GM19240 (cell line): ENCODE data around the gene BSCL2.
"Not testable (repeated sequence)": the region's sequence is repeated elsewhere in the genome, so short reads cannot be mapped to it uniquely, and the experiment has no call there.

Experiments
- DNase-seq: peaks from one replicate; pipeline ENCODE4 v3.0.0; 2011; ENCODE audit warnings: low spot score; ENCODE audit not compliant: insufficient read length

BSCL2 gene

DNA sequence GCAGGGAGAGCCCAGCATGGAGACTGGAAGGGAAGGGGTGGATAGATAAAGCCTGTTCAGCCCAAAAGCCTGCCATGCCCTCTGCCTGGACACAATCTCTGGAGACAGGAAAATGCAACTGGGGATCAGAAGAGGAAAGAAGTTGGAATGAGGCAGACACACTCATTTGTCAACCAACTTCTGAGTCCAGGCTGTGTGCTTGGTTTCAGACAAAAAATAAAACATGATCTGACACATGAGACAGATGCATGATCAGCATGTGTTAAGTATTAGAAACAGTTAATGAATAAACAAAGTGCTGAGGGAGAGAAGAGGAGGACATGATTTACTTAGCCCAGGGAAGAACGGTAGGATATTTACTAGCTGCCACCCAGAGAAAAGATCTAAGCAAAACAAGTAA is 18.7 kb downstream of the BSCL2 start:
- DNase-seq, result no peak

DNA sequence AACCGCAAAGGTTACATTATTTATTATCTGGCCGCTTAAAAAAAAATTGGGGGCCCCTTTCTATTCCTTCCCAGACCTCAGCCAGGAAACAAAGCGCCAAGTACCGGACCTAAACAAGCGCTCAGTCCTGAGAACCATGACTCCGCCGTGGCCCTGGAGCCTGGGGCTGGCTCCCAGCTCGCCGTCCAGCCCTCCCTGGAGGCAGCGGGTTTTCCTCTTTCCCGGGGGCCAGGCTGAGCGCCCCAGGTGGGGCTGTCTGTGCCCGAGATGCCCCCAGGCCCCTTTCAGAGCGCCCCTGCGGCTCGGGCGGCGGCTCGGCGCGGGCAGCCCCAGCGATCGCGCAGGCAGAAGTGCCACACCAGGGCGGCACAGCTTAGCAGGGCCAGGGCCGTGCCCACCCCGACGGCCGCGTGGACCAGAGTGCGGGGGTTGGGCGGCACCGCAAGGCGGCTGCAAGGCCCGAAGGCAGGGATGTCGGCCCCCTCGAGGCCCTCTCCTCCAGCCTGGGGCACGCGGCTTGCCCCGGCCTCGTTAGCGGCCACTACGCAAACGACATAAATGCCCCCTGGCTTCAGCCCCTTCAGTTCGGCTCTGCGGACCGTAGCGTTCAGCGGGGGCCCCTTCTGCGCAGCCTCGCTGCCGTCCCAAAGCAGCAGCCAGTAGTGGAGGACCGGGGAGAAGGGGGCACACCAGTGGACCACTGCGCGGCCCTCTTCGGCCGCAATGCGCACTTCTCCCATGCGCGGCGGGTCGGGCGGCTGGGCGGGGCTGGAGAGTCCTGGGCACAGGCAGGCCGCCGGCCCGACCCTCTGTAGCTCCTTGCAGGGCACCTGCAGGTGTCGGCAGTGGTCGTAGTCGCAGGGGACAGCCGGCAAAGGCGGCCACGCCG is 19.5 kb downstream of the BSCL2 start:
- DNase-seq, result no peak

DNA sequence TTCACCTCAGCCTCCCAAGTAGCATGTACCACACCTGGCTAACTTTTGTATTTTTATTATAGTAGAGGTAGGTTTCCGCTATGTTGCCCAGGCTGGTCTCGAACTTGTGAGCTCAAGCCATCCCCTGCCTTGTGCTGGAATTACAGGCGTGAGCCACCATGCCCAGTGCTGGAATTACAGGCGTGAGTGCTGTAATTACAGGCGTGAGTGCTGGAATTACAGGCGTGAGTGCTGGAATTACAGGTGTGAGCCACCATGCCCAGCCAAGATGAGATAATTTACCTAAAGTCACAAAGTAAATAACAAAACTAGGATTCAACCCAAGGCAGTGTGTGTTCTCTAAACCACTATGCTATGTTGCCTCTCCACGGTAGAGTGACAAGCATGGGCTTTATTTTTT is 24.7 kb downstream of the BSCL2 start:
- DNase-seq, result no peak

DNA sequence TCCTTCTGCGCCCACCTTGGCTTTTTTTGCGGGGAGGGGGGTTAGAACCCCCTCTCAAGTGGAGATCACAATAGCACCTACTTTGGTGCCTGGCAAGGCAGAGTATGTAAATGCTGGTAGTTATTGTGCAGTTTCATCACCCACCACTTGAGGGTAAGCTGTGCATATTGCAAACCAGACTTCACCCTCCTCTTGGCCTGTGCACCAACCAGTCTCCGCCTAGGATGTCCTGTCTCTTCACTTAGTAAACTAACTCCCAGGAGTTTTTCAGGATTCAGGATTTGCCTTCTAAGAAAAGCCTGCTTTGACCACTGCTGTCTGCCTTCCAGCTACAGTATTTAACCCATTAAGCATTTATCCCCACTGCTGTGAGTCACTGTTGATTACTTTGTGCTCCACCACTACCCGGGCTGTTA is 26.4 kb downstream of the BSCL2 start:
- no peak for DNase-seq

DNA sequence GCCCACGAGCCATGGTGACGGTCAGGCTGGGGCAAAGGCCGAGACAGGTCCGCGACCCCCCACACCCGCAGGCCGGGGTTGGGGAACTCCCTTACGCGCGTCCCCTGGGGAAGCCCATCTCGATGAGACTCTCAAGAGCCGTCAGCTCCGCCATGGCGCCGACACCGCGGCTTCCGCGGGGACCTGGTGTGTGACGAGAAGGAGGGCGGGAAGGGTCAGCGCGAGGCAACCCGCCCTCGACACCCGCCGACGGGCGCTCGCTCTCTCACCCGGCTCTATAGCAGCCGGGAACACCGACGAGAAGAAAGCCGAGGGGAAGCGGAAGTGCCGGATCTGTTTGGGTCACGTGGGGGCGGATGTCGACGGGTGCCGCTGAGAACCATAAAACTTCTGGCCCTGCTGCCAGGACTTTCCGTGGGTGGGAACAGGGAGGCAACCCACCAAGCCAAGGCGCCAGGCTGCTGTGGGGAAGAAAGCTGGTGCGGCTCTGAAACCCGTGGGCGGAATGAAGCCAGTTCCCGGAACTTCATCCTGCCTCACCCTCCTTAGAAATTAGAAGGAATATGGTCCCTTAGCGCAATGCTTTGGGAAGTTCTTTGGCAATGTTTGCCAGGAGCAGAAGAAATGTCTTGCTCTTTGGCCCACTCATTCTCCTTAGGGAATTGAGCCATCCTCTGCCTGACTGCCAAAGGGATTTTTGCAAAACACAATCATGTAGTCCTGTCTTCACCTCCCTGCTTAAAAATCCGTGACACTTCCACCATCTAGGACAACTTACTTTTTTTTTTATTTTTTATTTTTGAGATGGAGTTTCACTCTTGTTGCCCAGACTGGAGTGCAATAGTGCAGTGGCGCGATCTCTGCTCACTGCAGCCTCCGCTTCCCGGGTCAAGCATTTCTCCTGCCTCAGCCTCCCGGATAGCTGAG is 28.2 kb downstream of the BSCL2 start, which contains the start of gene UBXN1:
Gene UBXN1, minus strand, starts transcription at position 304 of the 927 bp plus-strand sequence. Its CDS starts 150 bp downstream, at position 154.
- DNase-seq, result peak; percentile 92

DNA sequence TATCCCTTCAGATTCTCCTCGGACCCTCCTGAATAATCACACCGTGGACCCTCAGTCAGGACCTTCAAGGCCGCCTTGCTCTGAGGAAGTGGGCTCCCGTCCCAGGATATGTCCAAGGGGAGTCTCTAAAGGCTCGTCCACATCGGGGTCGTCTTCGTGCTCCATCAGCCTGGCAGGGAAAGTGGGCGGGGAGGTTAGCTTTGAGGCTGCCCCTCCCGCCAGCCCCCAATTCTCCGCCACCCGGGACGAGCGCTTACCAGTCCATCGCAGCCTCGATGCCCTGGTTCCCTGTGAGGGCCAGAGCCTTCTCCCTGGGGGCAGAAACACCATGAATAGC is 28.8 kb downstream of the BSCL2 start:
- DNase-seq, result no peak

DNA sequence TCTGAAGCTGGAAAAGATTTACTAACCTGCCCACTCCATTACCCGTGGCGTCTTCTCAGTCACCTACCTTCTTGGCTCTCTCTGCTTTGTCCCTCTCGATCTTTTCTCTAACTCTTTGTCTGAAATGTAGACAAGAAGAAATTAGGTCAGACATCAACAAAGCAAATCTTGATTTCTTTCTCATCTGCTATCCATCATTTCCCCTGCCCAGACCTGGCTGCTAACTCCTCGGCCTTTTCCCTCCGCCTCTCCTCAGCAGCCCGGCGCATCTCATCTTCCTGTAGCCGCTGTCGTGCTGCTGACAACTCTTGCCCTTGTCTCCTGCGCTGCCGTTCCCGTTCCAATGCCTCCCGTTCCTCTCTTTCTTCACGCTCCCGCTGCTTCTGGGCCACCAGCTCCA is 29.5 kb downstream of the BSCL2 start:
- DNase-seq, result no peak

DNA sequence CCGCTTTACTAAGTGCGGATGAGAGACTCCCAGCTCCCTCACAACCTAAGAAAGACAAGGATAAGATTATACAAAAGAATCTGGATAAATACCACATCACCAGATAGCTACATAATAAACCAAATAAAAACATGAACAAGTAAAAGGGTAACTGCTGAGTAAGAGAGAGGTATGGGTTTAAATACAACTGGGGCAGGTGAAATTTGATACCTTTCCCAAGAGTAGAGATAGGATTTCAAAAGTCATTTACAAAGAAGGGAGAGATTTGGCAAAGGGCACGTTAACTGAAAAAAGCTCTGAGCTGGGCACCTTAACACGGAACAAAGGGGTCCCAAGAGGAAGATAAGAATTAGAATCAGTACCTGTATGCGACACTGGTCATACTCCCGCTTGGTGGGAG is 30.1 kb downstream of the BSCL2 start:
- no peak for DNase-seq

DNA sequence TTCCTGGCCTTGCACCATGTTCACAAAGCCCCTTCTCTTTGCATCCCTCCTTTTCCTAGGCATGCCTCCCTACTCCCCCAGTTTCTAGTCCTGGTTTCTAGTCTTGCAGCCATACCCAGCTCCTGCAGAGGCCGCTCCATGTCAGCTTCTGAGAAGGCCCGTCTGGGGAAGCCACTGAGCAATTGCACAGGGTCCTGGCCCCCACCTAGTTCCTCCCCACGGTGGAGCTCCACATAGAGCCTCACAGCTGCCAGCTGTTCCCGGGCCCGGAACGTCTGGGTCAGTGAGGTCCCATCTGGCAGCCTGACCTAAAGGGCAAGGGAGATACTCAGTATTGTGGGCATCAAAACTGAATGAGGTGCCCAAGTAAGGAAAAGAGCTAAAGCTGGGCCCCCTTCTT is 30.5 kb downstream of the BSCL2 start:
- no peak for DNase-seq

DNA sequence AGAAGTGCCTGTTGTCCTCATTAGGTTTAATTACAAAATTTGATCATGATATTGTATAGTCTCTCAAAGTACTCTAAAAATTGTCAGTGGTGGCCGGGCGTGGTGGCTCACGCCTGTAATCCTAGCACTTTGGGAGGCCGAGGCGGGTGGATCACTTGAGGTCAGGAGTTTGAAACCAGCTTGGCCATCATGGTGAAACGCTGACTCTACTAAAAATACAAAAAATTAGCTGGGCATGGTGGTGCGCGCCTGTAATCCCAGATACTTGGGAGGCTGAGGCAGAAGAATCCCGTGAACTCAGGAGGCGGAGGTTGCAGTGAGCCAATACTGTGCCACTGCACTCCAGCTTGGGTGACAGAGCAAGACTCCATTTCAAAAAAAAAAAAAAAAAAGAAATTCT is 31.8 kb downstream of the BSCL2 start:
- DNase-seq, result not testable (repeated sequence)

DNA sequence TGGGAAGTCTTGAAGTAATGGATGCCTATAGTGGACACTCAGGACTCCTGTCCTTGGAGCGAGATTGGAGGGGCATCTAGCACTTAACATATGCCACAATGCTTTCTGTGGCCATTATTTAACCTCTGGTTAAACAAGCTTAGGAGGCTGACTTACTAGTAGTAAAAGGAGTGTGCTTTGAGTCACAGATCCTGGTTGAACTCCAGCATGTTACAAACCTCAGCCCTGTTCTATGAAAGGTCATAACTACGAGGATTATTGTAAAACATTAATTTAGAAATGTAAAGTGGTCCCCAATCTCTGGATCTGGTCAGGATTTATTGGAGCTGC is 34.1 kb downstream of the BSCL2 start:
- no peak for DNase-seq

DNA sequence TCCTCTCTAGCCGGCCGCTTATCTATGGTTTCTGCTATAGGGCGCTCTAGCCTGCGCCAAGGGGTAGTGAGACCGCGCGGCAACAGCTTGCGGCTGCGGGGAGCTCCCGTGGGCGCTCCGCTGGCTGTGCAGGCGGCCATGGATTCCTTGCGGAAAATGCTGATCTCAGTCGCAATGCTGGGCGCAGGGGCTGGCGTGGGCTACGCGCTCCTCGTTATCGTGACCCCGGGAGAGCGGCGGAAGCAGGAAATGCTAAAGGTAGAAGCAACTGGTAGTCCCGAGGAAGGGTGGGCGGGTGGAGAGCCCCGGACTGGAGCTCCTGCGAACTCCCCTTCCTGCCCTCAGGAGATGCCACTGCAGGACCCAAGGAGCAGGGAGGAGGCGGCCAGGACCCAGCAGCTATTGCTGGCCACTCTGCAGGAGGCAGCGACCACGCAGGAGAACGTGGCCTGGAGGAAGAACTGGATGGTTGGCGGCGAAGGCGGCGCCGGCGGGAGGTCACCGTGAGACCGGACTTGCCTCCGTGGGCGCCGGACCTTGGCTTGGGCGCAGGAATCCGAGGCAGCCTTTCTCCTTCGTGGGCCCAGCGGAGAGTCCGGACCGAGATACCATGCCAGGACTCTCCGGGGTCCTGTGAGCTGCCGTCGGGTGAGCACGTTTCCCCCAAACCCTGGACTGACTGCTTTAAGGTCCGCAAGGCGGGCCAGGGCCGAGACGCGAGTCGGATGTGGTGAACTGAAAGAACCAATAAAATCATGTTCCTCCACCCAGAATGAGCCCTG is 35.4 kb downstream of the BSCL2 start, which contains the start of the genes LBHD1 and UQCC3:
Gene LBHD1, minus strand, starts transcription at position 660 of the 782 bp plus-strand sequence. CDS start 2,236 bp downstream, outside the sequence.
Gene UQCC3, plus strand, starts transcription at position 66 of the 782 bp plus-strand sequence. Its CDS starts 73 bp downstream, at position 139.
- no peak for DNase-seq

DNA sequence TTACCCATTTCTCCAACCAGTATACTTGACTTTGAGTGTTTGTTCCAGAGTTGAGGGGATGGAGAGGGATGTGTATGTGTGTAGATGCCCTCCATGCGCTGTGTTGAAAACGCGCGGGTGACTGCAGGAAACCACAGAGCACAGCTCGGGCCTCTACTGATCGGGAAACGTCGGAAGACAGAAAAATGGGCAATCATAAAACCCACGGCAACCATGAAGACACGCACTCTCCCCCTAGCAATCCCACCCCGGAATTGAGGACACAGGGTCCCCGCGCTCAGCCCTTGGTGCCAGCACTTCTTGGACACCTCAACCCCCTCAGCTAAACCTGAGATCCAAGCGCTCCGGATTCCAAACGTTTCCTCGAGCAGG is 36.0 kb downstream of the BSCL2 start:
- DNase-seq, result no peak

DNA sequence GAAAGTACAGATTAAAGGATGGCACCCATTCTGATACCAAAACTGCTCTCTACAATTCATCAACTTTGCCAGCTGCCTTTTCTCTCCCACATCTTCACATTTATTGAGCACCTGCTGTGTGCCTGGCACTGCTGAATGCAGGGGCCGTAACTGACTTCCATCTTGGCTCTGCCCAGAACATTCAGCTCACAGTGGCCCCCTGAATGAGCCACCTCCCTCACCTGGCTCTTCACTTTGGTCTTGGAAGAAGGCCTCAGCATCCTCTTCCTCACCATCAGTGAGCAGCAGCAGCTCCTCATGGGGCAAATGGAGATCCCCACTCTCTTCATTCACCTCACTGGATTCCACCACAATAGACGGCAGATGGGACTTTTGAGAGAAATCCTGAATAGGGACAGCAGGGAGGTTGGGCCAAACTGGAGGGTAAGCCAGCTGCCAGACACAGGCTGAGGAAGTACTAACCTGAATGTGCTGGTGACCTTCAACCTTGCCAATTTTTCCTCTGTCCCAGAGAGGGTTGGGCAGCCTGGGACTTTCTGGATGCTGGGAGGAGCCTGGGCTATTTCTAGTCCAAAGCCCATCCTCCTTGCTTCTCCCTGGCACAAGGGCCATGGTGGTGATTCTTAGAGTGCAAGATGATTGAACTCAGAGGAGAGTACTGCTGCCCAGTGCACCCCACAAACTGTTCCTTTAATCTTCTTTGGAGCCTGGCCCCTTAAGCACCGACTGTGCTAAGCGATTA is 37.6 kb downstream of the BSCL2 start:
- DNase-seq, result no peak

DNA sequence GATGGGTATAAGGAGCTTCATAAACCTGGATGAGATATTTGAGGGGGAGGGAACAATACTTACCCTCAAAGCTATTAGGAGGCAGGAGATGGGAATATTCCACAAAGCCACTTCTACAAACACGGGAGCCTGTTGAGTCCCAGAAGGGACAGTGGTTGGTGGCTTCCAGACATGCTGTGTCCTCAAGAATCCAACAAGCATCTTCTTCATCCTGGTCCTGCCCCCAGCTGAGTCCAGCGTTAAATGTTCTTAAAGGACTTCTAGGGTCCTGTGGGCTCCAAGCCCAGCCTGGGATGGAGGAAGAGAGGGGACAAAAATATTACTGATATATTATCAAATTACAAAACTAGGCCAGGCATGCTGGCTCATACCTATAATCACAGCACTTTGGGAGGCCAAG is 39.8 kb downstream of the BSCL2 start:
- no peak for DNase-seq

DNA sequence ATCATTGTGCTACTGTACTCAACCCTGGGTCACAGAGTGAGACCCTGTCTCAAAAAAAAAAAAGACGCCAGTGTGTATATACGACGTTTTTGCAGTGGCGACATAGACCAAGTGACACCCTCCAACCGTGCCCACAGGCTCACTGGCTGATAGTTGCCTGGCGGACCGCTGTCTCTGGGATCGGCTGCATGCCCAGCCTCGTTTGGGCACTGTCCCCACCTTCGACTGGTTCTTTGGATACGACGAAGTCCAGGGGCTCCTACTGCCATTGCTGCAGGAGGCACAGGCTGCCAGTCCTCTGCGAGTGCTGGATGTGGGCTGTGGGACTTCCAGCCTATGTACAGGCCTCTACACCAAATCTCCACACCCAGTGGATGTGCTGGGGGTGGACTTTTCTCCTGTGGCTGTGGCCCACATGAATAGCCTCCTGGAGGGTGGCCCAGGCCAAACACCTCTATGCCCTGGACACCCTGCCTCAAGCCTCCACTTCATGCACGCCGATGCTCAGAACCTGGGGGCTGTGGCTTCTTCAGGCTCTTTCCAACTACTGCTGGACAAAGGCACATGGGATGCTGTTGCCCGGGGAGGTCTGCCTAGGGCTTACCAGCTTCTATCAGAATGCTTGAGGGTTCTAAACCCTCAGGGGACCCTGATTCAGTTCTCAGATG is 40.8 kb downstream of the BSCL2 start:
- DNase-seq, result no peak

DNA sequence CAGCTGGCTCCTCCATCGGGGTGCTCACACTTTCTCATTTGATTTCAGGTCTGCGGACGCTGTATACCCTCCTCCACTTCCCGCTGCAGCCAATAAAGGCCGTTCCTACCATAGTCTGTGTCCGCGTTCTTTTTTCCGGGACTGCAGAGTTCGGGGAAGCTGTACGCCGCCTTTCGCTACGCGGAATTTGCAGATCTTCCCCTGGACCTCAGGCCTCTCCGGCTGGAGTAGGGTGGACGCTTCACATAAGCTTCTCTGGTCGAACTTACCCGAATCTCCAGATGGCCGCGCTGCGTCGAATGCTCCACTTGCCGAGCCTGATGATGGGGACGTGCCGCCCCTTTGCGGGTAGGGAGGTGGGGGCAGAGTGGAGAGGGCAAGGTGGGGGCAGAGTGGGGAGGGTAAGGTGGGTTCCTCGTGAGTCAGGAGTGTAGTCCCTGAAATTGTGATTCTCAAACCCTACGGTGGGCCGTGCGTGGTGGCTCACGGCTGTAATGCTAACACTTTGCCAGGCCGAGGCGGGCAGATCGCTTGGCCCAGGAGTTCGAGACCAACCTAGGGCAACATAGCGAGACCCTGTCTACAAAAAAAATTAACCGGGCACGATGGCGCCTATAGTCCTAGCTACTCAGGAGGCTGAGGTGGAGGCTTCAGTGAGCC is 41.5 kb downstream of the BSCL2 start:
- no peak for DNase-seq

DNA sequence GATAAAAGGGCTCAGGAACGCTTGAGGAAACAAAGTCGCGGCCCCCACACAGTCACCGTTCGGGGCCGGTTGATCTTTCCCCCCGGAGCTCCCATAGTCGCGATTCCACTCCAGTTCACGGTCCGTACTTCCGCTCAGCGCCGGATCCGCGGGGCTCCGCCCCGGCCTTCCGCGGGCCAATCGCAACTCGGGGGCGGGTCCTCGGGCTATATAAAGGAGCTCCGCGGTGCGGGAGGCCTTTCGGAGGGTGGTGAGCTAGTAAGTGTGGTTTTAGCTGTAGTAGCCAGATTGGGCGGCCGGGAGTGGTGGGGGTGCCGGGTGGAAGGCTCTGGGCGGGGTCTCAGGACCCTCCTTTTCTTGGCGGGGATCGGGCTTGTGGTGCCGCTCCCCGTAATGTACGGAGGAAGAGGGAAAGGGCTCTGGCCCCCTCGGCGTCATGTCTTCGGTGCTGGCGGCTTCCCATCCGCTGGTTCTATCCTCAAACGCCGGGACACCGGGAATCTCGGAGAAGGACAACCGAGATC is 42.1 kb downstream of the BSCL2 start, which contains the start of the genes C11orf98 and CSKMT:
Gene C11orf98, minus strand, starts transcription at position 136 of the 524 bp plus-strand sequence. Its CDS starts 41 bp downstream, at position 95.
Gene CSKMT, plus strand, starts transcription at position 238 of the 524 bp plus-strand sequence. CDS start 568 bp downstream, outside the sequence.
- DNase-seq, result peak; percentile 88
